Activated T-cell treated with anti-CD3 and anti-CD28 coated beads for 48 hours (primary cell): ENCODE data around the gene BIRC7.

Experiments used
- DNase-seq: peaks from one replicate; pipeline ENCODE4 v3.0.0-alpha.2; 2020; ENCODE audit warnings: low read depth

Gene BIRC7, protein sequence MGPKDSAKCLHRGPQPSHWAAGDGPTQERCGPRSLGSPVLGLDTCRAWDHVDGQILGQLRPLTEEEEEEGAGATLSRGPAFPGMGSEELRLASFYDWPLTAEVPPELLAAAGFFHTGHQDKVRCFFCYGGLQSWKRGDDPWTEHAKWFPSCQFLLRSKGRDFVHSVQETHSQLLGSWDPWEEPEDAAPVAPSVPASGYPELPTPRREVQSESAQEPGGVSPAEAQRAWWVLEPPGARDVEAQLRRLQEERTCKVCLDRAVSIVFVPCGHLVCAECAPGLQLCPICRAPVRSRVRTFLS

DNA sequence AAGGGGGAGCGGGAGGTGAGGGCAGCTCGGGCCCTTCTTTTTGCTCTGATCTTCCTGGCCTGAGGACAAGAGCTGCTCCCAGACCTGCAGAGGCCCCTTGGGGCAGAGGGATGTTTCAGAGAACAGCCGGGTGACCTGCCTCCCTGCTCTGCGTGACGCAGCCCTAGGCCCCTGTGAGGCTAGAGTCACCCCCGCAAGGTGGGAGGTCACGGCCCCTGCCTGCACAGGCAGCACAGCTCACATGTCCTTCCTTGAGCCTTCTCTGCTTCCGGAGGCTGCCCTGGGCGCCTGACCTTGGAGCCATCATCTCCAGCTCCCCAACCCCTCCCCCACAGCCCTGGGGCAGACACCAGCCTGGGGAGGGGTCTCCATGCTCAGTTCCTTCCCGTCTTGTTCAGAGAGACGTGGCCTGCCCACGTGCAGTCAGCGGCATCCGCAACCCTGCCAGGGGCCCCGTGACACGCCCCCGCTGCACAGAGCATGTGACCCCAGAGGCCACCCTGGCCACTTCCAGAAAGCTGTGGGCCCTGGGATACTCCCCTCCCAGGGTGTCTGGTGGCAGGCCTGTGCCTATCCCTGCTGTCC is at the start of gene BIRC7:
BIRC7 (plus strand) TSS at position 507 of the 585 bp plus-strand sequence. CDS start 192 bp downstream, outside the sequence.
- DNase-seq, result no peak

DNA sequence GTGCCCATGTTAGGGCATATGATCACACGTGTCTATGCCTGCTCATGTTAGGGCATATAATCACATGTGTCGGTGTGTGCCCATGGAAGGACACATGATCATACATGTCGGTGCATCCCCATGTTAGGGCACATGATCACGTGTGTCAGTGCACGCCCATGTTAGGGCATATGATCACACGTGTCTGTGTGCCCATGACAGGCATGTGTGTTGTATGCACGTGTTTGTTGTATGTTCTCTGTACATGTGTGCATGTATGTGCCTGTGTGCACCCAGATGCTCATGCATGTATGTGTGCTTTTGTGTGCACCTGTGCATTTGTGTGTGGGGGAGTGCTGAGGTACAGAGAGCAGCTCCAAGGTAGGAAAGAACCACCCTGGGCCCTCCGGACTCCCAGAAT is 49.6 kb upstream of the BIRC7 start:
- DNase-seq, result no peak

DNA sequence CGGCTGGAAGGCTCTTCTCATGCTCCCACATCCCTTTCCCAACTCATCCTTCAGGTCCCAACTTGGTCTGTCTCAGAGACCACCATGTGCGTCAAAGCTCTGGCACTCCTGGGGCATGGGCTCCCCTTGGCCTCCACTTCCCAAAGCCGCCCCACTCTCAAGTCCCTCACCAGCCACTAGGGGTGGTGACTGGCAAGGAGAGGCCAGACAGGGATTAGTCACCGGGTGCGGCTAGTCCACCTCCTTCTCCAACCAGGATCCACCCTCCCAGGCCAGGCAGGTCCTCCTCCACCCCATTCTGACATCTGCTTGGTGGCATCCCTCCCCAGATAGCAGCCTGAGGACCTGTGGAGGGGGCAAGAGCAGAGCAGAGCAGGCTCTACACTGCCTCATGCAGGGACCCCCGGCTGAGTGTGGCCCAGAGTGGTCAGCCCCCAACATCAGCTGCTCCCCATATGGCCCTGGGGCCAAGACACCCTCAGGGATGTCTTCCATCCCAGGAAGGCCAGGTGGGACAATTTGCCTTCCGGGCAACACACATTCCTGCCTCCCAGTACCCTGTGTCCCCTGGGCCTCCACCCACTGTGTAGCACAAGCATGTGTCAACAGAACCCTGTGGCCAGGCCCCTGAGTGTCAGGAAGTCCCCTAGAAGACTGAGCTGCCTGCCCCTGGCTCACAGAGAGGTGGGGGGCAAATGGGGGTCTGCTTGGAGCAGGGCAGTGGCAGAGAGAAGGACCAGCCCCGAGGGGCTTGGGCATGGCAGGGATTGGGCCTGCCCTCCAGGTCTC is 49.0 kb upstream of the BIRC7 start:
- no peak for DNase-seq

DNA sequence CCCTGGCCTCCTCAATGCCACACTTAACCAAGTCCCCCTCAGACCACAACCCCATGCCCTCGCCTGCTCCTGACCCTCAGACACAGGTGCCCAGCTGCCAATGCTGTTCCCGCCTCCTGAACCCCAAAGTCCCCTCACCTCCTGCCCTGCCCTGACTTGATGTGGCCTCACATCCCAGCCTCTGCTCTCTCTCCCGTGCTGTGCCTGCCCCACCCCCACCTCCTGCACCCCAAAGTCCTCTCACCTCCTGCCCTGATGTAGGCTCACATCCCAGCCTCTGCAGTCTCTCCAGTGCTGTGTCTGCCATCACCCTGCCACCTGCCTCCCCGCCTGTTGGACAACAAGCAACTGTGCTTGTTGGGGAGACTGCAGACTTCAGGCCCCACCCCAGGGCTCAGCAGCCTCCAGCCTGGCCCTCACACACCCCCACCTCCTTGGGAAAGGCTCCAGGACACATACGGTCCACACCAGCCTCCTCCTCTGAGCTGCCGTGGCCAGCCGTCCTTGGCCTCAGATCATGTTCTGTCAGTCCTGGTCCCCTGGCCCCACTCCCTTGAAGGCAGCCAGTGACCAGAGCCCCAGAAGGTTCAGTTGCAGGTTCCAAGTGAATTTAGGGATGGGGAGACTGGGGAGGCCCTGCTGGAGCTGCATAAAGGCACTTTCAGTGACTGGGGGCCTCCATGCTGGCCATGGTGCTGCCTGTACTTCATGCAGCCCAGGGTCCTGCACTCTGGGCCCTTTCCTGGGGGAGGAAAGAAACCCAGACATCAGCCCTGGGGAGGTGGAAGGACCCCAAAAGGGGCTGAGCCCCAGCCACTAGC is 48.2 kb upstream of the BIRC7 start:
- DNase-seq, result no peak

DNA sequence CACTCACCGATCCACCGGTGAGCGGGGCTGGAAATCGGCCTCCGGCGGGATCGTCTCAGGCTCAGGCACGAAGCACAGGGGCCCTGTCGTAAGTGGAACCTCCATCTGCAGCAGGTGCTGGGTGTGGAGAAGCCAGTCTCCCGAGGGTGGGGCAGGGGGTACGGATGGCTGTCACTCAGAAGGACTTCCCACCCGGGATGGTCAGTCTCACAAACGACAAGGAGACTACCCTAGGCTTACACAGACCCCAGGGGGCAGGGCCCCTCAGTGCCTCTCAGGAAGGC is 47.6 kb upstream of the BIRC7 start:
- DNase-seq, result no peak

DNA sequence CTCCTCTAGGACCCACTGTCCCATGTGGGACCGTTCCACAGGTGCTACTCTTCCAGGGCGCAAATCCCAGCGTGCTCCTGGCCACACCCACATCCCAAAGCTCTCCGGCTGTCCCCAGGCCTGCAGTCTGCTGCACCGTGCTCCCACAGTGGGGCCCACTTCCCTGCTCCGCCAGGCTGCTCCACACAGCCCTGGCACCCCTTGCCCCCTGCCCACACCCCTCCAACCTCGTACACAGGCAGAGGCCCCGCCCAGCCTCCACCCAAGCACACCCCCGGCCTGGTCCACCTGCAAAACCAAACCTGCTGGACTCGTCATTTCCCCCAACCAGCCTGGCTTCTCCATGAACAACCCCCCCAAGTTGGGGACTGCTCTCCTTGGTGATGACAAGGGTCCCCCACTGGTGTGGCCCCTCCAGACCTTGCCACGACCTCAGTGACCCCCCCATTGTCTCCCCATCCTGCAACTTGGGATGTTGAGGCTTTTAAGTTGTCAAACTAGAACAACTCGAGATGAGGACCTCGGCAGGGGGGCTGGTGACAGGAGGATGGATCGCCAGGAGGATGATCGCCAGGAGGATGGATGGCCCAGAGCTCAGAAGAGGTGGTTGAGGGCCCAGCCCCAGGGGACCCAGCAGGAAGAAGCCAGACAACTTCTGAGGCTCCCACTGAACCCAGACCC is 46.9 kb upstream of the BIRC7 start:
- DNase-seq, result no peak

DNA sequence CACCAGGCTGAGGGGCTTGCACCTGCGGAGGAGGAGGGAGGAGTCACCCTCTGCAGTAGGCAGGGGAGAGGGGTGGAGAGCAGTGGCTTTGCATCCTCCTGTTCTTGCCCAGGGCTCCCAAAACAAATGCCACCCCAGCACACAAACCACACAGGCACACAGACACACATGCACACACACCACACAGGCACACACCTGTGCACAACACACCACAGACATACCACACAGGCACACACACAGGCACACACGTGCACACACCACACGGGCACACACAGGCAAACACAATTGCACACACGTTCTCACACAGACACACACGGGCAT is 46.4 kb upstream of the BIRC7 start:
- DNase-seq, result no peak

DNA sequence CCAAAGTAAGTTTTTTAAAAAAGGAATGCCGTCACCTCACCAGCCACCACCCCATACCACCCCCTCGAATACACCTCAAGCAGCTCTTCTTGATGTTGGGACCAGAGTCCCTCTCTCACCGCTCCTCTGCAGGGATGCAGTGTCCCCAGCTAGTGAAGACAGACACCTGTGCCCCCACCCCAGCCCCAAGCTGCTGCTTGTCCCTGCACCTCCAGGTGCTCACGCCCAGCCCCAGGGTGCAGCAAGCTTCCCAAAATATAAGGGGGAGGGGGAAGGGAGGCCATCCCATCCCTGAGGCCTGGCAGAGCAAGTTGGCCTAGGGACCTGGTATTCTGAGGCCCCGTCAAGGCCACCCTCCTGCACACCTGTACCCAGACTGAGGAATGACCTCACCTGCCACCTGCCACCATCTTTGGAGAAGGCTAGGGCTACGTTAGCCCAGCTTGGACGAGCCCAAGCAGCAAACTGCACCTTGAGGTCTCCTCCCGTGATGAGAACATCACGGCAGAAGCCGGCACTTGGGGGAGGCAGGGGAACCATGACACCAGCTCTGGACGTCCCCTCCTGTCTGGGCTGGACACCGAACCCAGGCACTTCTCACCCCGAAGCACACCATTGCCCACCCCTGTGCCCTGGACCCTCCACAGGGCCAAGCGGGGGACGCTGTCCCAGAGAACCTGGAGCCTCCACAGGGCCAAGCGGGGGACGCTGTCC is 45.7 kb upstream of the BIRC7 start:
- no peak for DNase-seq

DNA sequence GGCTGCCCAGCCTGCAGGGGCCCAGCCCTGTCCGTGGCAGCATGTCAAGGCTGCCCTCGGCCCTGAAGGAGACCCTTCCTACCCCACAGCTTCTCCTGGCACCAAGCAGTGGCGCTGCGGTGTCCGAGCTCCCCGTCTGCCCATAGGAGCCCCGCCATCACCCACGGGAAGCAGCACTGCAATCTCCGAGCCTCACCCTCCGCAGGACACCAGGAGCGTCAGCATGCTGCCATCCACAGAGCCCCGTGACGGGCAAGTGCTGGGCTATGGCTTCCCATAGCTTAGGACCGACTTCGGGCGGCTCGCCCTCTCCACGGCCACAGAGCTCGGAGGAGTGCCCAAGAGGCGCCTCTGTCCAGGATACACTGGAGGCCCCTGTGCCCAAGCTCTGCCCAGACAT is 44.9 kb upstream of the BIRC7 start:
- no peak for DNase-seq

DNA sequence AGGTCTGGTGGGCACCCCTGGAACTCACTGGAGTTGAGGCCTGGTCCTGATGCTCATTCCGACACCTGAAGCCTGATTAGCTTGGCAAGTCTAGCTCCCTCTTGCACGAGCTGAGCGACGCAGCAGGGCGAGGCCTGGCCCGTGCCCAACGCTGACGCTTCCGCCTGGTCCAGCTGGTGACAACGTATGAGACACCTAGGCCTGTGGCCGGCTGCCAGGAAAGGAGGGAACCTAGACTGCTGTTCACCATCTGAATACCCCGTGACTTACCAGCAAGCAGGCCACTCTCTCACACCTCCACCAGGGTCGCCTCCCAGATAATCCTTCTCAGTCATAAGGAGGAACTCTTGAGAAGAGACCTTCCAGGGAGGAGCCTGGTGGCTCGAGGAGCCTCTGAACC is 44.3 kb upstream of the BIRC7 start:
- no peak for DNase-seq

DNA sequence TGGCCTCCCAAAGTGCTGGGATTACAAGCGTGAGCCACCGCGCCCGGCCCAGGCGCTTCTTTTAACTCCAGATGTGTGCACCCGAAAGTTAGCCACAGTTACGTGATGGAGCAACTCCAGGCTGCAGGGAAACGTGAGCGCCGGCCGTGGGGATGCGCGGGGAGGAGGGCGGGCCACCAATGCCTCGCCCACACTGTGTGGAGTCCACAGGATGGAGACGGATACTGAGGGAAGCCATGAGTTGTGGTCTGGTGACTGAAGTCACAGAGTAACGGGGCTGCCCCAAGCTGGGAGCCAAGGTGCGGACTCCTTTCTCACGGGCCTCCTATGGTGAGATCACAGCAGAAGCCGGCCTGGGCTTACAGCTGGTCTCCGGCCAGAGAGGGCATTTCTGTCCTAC is 43.0 kb upstream of the BIRC7 start:
- no peak for DNase-seq

DNA sequence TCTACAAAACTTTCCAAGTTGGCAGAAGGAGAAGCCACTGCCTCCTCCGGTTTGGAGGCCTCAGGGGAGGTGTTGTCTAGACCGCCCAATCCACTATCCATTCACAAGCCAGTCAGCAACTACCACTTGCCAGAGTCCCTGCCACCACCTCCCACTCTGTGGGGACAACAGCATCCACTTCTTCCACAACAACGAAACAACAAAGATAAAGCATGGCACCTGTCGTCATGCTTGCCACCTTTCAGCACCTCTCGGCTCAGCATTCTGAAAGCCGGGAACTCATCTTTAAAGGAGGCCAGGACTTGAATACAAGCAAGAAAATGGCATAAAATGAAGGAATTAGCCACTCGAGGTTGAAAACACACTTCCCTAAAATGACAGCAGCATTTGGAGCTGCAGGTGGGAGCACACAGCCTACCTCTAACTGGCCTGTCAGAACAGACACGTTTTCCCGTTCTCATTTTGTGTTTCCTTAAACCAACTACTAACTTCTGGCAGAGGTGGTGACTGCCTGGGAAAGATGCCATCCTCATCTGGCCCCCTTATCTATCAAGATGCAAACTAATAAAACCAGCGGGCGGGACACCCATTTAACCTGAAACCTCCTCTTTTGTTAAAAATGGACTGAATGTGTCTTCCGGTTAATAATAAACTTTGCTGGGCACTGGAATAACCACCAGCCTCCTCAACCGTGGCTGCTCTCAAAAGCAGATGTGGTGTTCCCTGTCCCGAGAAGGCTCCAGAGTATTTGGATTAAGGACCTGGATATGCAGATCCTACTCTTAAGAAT is 41.5 kb upstream of the BIRC7 start:
- no peak for DNase-seq

DNA sequence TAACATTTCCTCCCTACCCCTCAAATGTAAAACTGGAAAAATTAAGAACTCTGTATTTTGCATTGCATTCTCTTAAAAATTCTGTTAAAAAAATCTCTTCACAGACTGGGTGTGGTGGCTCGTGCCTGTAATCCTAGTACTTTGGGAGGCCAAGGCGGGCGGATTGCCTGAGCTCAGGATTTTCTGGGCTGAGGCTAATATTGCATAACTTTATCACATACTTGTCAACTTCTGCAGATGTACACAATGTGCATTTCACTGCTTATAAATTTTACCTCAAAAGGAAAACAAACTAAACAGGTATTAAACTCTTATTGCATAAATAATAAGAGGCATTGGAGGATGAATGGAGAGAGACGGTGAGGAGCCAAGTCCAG is 40.9 kb upstream of the BIRC7 start:
- DNase-seq, result no peak

DNA sequence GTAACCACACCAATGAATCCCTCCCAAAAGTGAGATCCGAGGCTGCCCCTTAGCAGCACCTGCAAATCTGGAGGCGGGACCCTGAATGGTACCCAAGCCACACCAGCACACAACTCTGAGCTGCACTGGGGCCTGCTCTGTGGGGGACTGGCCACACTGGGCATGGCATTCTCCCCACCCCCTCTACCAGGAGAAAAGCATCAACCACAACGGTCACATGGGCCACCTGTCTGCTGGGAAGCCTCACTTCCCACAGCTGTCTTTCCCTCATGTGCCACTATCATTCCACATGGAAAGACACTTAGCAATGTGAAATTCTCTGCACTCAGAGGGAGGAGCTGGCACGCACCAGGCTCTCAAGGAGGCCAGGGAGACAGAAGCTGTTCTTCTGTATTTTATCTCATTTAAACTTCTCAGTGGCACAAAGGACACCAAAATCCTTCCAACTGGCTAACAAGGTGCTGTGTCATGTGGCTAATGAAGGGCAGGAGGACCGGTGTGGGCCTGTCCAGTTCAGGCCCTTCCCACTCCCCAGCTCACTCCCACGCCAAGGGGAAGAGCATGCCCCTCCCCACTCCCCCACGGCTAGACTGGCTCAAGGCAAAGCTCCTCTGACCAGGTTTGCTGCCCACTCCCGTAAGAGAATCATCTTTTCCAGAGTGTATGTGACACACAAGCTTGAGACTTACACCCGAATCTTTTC is 38.8 kb upstream of the BIRC7 start:
- DNase-seq, result no peak

DNA sequence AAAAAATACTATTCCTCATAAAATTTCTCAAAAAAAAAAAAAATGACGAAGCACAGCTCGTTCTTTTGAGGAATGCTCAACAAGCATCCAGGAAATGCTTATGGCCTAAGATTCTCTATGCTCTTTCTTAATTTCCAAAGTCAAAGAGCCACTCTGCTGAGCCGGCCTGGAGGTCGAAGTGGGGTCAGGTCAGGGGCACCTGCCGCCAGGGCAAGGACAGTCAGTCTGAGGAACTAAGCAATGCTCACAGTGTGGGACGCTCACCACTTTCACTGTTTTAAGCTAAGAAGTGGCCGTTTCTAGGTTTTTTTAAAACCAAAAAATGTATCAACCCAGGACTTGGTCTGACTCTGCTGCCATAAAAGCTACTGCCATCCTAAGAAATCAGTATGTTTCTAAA is 37.1 kb upstream of the BIRC7 start:
- no peak for DNase-seq

DNA sequence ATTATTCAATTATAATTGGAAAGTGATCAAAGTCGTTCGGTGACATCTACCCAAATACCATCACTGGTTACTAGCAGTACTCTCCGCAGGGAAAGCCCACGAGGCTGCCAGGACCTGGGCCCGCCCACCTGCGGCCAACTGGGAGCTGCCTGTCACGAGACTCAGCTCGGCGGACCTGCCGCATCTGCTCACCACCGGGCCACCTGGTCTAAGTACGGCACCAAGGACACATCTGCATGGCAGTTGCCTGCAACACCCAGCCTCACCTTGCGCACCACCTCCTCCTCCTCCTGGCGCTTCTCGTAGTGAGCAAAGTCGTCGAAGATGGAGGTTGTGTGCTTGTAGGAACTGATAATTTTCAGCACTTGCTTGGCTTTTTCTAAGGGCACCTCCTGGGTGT is 33.7 kb upstream of the BIRC7 start:
- DNase-seq, result no peak

DNA sequence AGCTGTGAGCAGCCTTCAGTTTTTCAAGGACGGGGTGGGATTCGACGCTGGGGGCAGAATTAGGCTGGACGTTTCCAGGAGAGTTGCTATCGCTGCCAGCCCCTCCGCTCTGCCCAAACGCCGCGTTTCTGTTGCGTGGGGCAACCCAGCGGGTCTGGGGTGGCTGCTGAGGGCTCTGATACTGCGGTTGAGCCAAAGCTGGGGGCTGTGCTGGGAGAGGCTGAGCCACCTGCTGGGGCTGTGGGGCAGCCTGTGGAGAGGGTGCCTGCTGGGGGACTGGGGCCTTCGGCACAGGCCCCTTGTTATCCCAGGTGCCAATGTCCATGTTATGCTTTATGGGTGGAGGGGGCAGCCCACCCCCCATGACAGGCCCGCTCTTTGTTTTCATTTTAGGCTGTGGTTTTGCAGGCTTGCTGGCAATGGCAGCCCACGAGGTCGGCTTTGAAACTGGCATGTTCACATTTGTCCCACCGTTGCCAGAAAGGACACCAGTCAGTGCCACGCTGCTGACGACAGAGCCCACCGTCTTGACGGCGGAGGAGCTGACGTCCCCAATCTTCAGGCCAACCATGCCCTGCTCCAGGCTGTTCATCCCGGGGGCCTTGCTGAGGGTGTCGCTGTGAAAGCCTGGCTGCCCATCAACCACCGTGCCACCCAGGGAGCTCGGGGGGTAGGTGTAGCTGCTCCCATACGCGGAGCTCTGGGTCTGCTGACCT is 32.7 kb upstream of the BIRC7 start:
- no peak for DNase-seq

DNA sequence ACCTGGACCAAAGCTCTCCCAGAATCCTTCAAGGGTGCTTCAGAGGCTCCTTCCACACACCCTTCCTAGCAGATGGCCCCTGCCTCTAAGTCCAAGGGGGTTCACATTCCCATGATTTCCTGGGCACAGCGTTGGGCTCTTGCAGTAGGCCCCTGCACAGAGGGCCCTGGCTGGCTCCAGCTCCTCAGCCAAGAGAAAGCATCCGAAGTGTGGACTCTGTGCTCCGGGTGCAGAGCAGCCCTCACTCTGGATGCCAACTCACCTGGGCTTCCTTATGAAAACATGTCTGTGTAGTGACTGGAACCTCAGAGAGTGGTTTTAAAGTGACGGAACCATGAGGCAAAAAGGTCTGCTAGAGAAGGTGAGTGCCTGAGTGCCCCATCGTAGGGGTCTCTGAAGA is 31.3 kb upstream of the BIRC7 start:
- no peak for DNase-seq

DNA sequence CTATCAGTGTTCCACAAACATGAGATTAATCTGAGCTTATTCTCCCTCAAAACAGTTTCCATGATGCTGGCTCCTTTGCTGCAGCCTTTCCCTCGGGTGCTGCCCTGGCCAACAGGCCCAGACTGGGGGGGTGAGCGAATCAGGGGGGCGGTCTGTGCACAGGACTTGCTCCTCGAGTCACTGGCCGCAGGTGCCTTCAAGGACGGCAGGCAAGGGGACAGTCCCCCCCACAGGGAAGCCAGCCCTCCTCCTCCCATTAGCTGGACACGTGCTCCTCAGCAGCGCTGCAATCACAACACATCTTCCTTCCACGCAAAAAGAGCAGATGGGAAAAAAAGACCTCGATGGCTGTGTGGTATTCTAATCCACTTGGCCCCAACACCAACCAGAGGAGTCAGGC is 29.8 kb upstream of the BIRC7 start:
- DNase-seq, result no peak

DNA sequence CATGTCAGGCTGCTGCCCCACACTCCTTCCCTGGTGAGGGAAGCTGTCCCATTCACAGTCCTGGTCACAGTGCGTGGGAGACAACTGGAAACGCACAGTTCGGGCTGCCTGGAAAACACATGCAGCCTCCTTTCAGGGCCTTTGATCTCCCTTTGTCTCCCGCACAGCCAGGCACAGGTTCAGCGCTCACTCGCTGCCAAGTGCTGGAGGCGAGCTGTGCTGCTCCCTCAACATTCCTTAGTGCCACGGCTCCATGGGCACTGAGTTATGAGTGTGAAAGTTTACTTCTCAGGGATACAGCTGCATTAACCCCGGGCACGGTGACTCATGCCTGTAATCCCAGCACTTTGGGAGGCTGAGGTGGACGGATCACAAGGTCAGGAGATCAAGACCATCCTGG is 28.8 kb upstream of the BIRC7 start:
- no peak for DNase-seq
